Stimulated activated CD8-positive, alpha-beta memory T cell treated with anti-CD3 and anti-CD28 coated beads, Interleukin-15, amount 100 ng/mL, for 48 hours (primary cell): ENCODE results near the gene RAB33B.

ENCODE experiments used
- DNase-seq, 2 donors: peaks; one replicate each; pipeline ENCODE4 v3.0.0-alpha.2; 2020; ENCODE audit warnings: low read depth in 2 of 2

Gene RAB33B

GRCh38 chr4:139506774-139507173, 52.9 kb downstream of the RAB33B start:
- DNase-seq, result no peak

- DNase-seq, result no peak
Observed at GRCh38 chr4:139508581-139509237, 54.8 kb downstream of the RAB33B start.

GRCh38 chr4:139509727-139510410, 55.9 kb downstream of the RAB33B start:
- DNase-seq, result no peak

GRCh38 chr4:139511320-139511719, 57.4 kb downstream of the RAB33B start:
- DNase-seq, result no peak

- no peak for DNase-seq
Observed at GRCh38 chr4:139514382-139515059, 60.6 kb downstream of the RAB33B start.

- no peak for DNase-seq
Observed at GRCh38 chr4:139515531-139515958, 61.6 kb downstream of the RAB33B start.

GRCh38 chr4:139521754-139522401, 68.0 kb downstream of the RAB33B start:
- DNase-seq, result no peak

- no peak for DNase-seq
Observed at GRCh38 chr4:139522457-139522856, 68.5 kb downstream of the RAB33B start.

GRCh38 chr4:139523076-139523475, 69.2 kb downstream of the RAB33B start:
- DNase-seq, result no peak

- no peak for DNase-seq
Observed at GRCh38 chr4:139524062-139524631, 70.2 kb downstream of the RAB33B start.

GRCh38 chr4:139525414-139525813, 71.5 kb downstream of the RAB33B start:
- no peak for DNase-seq
